HEK293 (cell line): ENCODE measurements around the gene TOM1.

ENCODE experiments used
- CTCF ChIA-PET: fragments of 350-600 bp; formaldehyde crosslinking; extraction: SDS; loops from one replicate; lab custom pipeline; 2021; ENCODE audit warnings: antibody characterized with exemption; lab: Yijun Ruan, JAX
- POLR2A ChIA-PET: fragments of 300-600 bp; formaldehyde crosslinking; extraction: SDS; loops from one replicate; lab custom pipeline; 2020; ENCODE audit warnings: antibody characterized with exemption, inconsistent platforms; lab: Yijun Ruan, JAX
- H3K27ac ChIP-seq: fragments of 200-500 bp; sonication (Bioruptor generic); 2 replicates; pipeline ENCODE4 v1.5.1; 2014; ENCODE audit warnings: low read depth, low read length, control low read depth, inconsistent platforms; ENCODE audit errors: extremely low read depth
- H3K36me3 ChIP-seq, 2 experiments: fragments of 200-500 bp in 1 of 2; sonication (Bioruptor generic) in 1 of 2; 1 replicate in 1 of 2; 2 replicates in 1 of 2; pipeline ENCODE4 v1.5.1; 2014 to 2017; ENCODE audit warnings: inconsistent platforms in 2 of 2, low read length in 2 of 2; ENCODE audit not compliant: control insufficient read depth in 2 of 2, insufficient read depth in 1 of 2
- H3K4me1 ChIP-seq: fragments of 200-500 bp; sonication (Bioruptor generic); 2 replicates; pipeline ENCODE4 v1.5.1; 2014; ENCODE audit warnings: mild to moderate bottlenecking, low read length, inconsistent platforms; ENCODE audit not compliant: control insufficient read depth, insufficient read depth
- H3K4me3 ChIP-seq: 2 replicates; pipeline ENCODE4 v1.5.1; 2011; ENCODE audit warnings: low read depth, mild to moderate bottlenecking, control low read depth, low read length, moderate library complexity
- H3K9me3 ChIP-seq: fragments of 200-500 bp; sonication (Bioruptor generic); 2 replicates; pipeline ENCODE4 v1.5.1; 2014; ENCODE audit warnings: low read depth, low read length, inconsistent platforms; ENCODE audit not compliant: control insufficient read depth, insufficient read depth
- EGR2 ChIP-seq: fragments of 450-650 bp; formaldehyde crosslinking; IDR thresholded peaks from 2 replicates; pipeline ENCODE4 v1.5.1; 2016; ENCODE audit warnings: low read depth, missing biosample characterization, missing genetic modification characterization
- GLIS1 ChIP-seq: fragments of 450-650 bp; formaldehyde crosslinking; IDR thresholded peaks from 2 replicates; pipeline ENCODE4 v1.5.1; 2016; ENCODE audit warnings: missing biosample characterization, missing genetic modification characterization
- SALL2 ChIP-seq: fragments of 450-650 bp; formaldehyde crosslinking; IDR thresholded peaks from 2 replicates; pipeline ENCODE4 v1.5.0; 2017; ENCODE audit warnings: missing biosample characterization, mild to moderate bottlenecking, missing genetic modification characterization, borderline replicate concordance
- ZIC2 ChIP-seq: fragments of 450-650 bp; formaldehyde crosslinking; IDR thresholded peaks from 2 replicates; pipeline ENCODE4 v1.5.1; 2016; ENCODE audit warnings: missing biosample characterization, missing genetic modification characterization
- ZNF221 ChIP-seq: fragments of 450-650 bp; formaldehyde crosslinking; IDR thresholded peaks from 2 replicates; pipeline ENCODE4 v1.5.1; 2017; ENCODE audit warnings: missing biosample characterization, missing genetic modification characterization, borderline replicate concordance
- ZNF366 ChIP-seq: fragments of 450-650 bp; formaldehyde crosslinking; conservative IDR thresholded peaks from 2 replicates; pipeline ENCODE4 v1.5.1; 2016; ENCODE audit warnings: missing biosample characterization, missing genetic modification characterization
- ZNF423 ChIP-seq: fragments of 450-650 bp; formaldehyde crosslinking; IDR thresholded peaks from 2 replicates; pipeline ENCODE4 v1.5.1; 2016; ENCODE audit warnings: missing biosample characterization, missing genetic modification characterization
- ZNF555 ChIP-seq: fragments of 450-650 bp; formaldehyde crosslinking; conservative IDR thresholded peaks from 2 replicates; pipeline ENCODE4 v1.5.1; 2017; ENCODE audit warnings: missing biosample characterization, mild to moderate bottlenecking, missing genetic modification characterization, inconsistent platforms
- ZNF654 ChIP-seq: fragments of 450-650 bp; formaldehyde crosslinking; IDR thresholded peaks from 2 replicates; pipeline ENCODE4 v1.5.1; 2016; ENCODE audit warnings: low read depth, missing biosample characterization, missing genetic modification characterization
- ZNF791 ChIP-seq: fragments of 450-650 bp; formaldehyde crosslinking; IDR thresholded peaks from 2 replicates; pipeline ENCODE4 v1.5.1; 2016; ENCODE audit warnings: missing biosample characterization, missing genetic modification characterization
- ZNF792 ChIP-seq: fragments of 450-650 bp; formaldehyde crosslinking; IDR thresholded peaks from 2 replicates; pipeline ENCODE4 v1.5.1; 2016; ENCODE audit warnings: missing biosample characterization, missing genetic modification characterization
- TF ChIP-seq, protein P1 (sequence below): fragments of 450-650 bp; formaldehyde crosslinking; conservative IDR thresholded peaks from 2 replicates; pipeline ENCODE4 v1.5.1; 2016; ENCODE audit warnings: low read depth, missing biosample characterization, missing genetic modification characterization
- TF ChIP-seq, protein P2 (sequence below): sonication (generic); formaldehyde crosslinking; IDR thresholded peaks from 2 replicates; pipeline ENCODE4 v1.8.1; 2022; ENCODE audit warnings: mild to moderate bottlenecking, moderate library complexity, missing genetic modification reagents
- TF ChIP-seq, protein P3 (sequence below): fragments of 450-650 bp; formaldehyde crosslinking; IDR thresholded peaks from 2 replicates; pipeline ENCODE4 v1.5.1; 2016; ENCODE audit warnings: missing biosample characterization, missing genetic modification characterization

TOM1 gene

GRCh38 chr22:35316751-35317150, 17.1 kb downstream of the TOM1 start (continued):
- TF ChIP-seq, protein P1, sequence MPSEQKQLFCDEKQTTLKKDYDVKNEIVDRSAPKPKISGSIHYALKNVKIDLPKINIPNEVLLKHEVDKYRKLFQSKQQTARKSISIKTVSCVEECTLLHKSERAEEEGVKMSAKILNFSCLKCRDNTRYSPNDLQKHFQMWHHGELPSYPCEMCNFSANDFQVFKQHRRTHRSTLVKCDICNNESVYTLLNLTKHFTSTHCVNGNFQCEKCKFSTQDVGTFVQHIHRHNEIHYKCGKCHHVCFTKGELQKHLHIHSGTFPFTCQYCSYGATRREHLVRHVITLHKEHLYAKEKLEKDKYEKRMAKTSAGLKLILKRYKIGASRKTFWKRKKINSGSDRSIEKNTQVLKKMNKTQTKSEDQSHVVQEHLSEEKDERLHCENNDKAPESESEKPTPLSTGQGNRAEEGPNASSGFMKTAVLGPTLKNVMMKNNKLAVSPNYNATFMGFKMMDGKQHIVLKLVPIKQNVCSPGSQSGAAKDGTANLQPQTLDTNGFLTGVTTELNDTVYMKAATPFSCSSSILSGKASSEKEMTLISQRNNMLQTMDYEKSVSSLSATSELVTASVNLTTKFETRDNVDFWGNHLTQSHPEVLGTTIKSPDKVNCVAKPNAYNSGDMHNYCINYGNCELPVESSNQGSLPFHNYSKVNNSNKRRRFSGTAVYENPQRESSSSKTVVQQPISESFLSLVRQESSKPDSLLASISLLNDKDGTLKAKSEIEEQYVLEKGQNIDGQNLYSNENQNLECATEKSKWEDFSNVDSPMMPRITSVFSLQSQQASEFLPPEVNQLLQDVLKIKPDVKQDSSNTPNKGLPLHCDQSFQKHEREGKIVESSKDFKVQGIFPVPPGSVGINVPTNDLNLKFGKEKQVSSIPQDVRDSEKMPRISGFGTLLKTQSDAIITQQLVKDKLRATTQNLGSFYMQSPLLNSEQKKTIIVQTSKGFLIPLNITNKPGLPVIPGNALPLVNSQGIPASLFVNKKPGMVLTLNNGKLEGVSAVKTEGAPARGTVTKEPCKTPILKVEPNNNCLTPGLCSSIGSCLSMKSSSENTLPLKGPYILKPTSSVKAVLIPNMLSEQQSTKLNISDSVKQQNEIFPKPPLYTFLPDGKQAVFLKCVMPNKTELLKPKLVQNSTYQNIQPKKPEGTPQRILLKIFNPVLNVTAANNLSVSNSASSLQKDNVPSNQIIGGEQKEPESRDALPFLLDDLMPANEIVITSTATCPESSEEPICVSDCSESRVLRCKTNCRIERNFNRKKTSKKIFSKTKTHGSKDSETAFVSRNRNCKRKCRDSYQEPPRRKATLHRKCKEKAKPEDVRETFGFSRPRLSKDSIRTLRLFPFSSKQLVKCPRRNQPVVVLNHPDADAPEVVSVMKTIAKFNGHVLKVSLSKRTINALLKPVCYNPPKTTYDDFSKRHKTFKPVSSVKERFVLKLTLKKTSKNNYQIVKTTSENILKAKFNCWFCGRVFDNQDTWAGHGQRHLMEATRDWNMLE (tag by site-specific recombination) = no peak
- TF ChIP-seq ZNF791 (tag by site-specific recombination) (no peak), SALL2 (tag by site-specific recombination) (no peak), ZNF366 (no peak)
- TF ChIP-seq, protein P2, sequence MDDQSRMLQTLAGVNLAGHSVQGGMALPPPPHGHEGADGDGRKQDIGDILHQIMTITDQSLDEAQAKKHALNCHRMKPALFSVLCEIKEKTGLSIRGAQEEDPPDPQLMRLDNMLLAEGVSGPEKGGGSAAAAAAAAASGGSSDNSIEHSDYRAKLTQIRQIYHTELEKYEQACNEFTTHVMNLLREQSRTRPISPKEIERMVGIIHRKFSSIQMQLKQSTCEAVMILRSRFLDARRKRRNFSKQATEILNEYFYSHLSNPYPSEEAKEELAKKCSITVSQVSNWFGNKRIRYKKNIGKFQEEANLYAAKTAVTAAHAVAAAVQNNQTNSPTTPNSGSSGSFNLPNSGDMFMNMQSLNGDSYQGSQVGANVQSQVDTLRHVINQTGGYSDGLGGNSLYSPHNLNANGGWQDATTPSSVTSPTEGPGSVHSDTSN = no peak

GRCh38 chr22:35317680-35318290, 18.1 kb downstream of the TOM1 start:
- no peak overlapping the region for H3K4me3 ChIP-seq
- peak; percentile 56 for TF ChIP-seq GLIS1
- peak; percentile 99 for TF ChIP-seq ZIC2 (tag by site-specific recombination)
- no peak for TF ChIP-seq ZNF654
- TF ChIP-seq, all 188 proteins: peak for 2
- peaks cover 0 to 47% of the 10 kb centered on the region in 2 experiments; a peak in 1 of 3 replicates for H3K36me3 ChIP-seq
- no peak overlapping the region for H3K27ac ChIP-seq
- POLR2A ChIA-PET = no interaction called here
- CTCF ChIA-PET = no interaction called here
- H3K9me3 ChIP-seq = no peaks in the 10 kb centered on the region
- 0 out of 2 replicates have a peak, but pooled peaks cover 4% of the 10 kb centered on the region for H3K4me1 ChIP-seq

DNA sequence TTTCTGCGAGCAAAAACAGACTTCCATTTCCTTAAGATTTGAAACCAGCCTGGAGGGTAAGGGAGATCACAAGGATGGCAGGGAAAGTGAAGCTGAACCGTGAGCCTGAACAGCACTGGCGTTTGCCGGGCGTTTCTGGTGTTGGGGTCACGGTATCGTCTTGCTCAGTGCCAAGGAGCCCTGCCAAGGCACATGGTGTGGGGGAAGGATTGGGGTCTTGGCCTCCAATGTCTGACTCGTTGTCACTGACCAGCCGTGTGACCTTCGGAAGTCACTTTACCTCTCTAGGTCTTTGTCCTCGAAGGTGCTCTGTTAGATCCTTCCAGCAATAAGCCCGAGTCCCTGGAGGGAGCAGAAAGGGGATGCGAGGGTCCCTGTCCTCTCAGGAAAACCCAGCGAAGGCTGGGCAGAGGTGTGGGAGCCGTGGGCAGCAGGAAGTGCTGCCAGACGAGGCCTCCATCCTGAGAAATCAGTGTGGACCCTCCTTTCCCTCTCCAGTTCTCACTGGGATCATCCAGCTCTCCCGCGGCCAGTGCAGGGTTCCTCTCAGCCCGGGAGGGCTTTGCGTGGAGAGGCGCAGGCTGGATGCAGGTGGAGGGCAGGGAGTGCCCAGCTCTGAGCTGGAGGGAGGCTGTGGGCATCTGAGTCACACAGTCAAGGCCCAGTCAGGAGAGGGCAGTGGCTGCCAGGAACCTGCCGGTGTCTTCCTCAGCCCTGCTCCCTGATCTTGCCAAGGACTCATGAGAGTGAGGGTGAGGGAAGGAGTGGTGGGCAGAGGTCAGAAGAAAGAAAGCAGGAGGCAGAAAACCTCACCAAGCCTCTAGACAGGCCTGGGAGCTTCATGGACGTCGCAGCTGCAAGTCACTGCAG, 18.9 kb downstream of the TOM1 start:
- H3K9me3 ChIP-seq = no peaks in the 10 kb centered on the region
- CTCF ChIA-PET = no interaction called here
- TF ChIP-seq, protein P3, sequence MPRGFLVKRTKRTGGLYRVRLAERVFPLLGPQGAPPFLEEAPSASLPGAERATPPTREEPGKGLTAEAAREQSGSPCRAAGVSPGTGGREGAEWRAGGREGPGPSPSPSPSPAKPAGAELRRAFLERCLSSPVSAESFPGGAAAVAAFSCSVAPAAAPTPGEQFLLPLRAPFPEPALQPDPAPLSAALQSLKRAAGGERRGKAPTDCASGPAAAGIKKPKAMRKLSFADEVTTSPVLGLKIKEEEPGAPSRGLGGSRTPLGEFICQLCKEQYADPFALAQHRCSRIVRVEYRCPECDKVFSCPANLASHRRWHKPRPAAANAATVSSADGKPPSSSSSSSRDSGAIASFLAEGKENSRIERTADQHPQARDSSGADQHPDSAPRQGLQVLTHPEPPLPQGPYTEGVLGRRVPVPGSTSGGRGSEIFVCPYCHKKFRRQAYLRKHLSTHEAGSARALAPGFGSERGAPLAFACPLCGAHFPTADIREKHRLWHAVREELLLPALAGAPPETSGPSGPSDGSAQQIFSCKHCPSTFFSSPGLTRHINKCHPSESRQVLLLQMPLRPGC = no peak
- TF ChIP-seq ZNF555 (tag by site-specific recombination) (no peak), ZNF221 (tag by site-specific recombination) (no peak), EGR2 (no peak), ZNF792 (tag by site-specific recombination) (no peak), ZNF423 (tag by site-specific recombination) (no peak)
- TF ChIP-seq, all 188 proteins: peak for 0
- Histone ChIP-seq H3K27ac (no peak overlapping the region), H3K36me3 (peaks cover 0 to 55% of the 10 kb centered on the region in 2 experiments; a peak in 1 of 3 replicates), H3K4me3 (no peak overlapping the region), H3K4me1 (0 out of 2 replicates have a peak, but pooled peaks cover 3% of the 10 kb centered on the region)
- POLR2A ChIA-PET = interaction anchor here (0.6 kb wide), 1 partner anchor 21 kb away, joined by 6 read pairs; no protein-coding TSS in a partner anchor
